ENCODE results near the gene PRPH2.
"Not testable (repeated sequence)": the region's sequence is repeated elsewhere in the genome, so short reads cannot be mapped to it uniquely, and the experiment has no call there.

GRCh38 chr6:42733867-42734481 is 11.6 kb upstream of the PRPH2 start:
- TF ChIP-seq CTCF (IDR thresholded peaks at IDR 0.05; ENCODE audit: insufficient read depth, low read length, poor library complexity, severe bottlenecking); EZH2phosphoT487 (conservative IDR thresholded peaks at IDR 0.05; ENCODE audit: low read length): not testable (repeated sequence)

Data from SU-DHL-6 (cell line).